ENCODE data around the gene OTUD1. TPM values are rescaled to one million over a fixed set of nuclear protein-coding genes. Genes with fewer than 3 reads are reported as not detected.

OTUD1 gene
- total and polyA plus RNA-seq, 2 of the 4 experiments (the other 2 are of a cell fraction) = 1.3 to 1.4 TPM

- CTCF ChIA-PET = no interaction called here
Observed at GRCh38 chr10:23461557-23461956, 22.7 kb downstream of the OTUD1 start.

More at GRCh38 chr10:23461557-23461956, 22.7 kb downstream of the OTUD1 start:
- Histone ChIP-seq H3K9me1 (ENCODE audit: insufficient read depth, low read length) (no peaks in the 10 kb centered on the region), H3K4me3 (ENCODE audit: insufficient read depth, low read depth, low read length) (no peak overlapping the region), H3K9ac (ENCODE audit: low read depth, low read length) (no peak overlapping the region), H3K27me3 (ENCODE audit: control insufficient read depth, insufficient read depth, low read length) (no peaks in the 10 kb centered on the region), H3K4me1 (ENCODE audit: control insufficient read depth, insufficient read depth, low read length) (no peaks in the 10 kb centered on the region), H3K4ac (ENCODE audit: low read depth, low read length) (no peak overlapping the region), H3K18ac (ENCODE audit: low read depth, low read length) (no peak overlapping the region), H4K91ac (ENCODE audit: insufficient read depth, low read depth, low read length) (no peak overlapping the region), H2BK120ac (ENCODE audit: low read depth, low read length) (no peak overlapping the region), H3K23ac (ENCODE audit: low read depth, low read length) (no peak overlapping the region), H2AK9ac (replicated peaks; ENCODE audit: low read depth, low read length, poor library complexity) (no peak overlapping the region), H2AK5ac (ENCODE audit: low read depth, low read length) (no peak overlapping the region), H2BK15ac (ENCODE audit: low read depth, low read length) (no peak overlapping the region), H3K56ac (ENCODE audit: extremely low read depth, insufficient read depth, low read length) (no peak overlapping the region), H4K20me1 (ENCODE audit: insufficient read depth, low read length) (no peaks in the 10 kb centered on the region), H3K4me2 (ENCODE audit: low read depth, low read length) (no peak overlapping the region), H3K36me3 (ENCODE audit: control insufficient read depth, insufficient read depth, low read length) (no peaks in the 10 kb centered on the region), H2BK20ac (ENCODE audit: low read depth, low read length) (no peak overlapping the region), H3K79me1 (ENCODE audit: low read depth in 1 of 2, low read length in 2 of 2) (no peaks in the 10 kb centered on the region), H2AFZ (replicated peaks; ENCODE audit: low read length, poor library complexity) (no peak overlapping the region), H4K8ac (ENCODE audit: low read depth in 2 of 2, low read length in 2 of 2) (no peak overlapping the region), H2BK5ac (ENCODE audit: low read depth, low read length, poor library complexity, severe bottlenecking) (no peak overlapping the region), H3K14ac (replicated peaks; ENCODE audit: low read depth, low read length) (no peak overlapping the region), H4K5ac (ENCODE audit: low read depth, low read length) (no peak overlapping the region), H3K27ac (ENCODE audit: insufficient read depth, low read length) (no peak overlapping the region), H3K9me3 (ENCODE audit: control insufficient read depth, insufficient read depth, low read length) (no peaks in the 10 kb centered on the region)
- in situ Hi-C loops (cut with MboI; ENCODE audit: low sequenced_read_pairs) = no loop called here
- 0% methylated on average over 1 of the region's 2 CpGs; no CpG with 5 or more reads in 1 of the 2 experiments for WGBS, 2 experiments (ENCODE audit: extremely low coverage in 2 of 2, insufficient read length in 1 of 2)
- intact Hi-C loops (cut with micrococcal nuclease) = no loop called here
- dilution Hi-C loops (cut with HindIII; ENCODE audit: low sequenced_read_pairs, unreplicated experiment) = no loop called here
- POLR2A ChIA-PET (ENCODE audit: unreplicated experiment) = no interaction called here
- no TSS peak for BruUV-seq (replicated peaks)
- no peak for TF ChIP-seq BHLHE40 (IDR thresholded peaks at IDR 0.05; ENCODE audit: low read depth, low read length)
- no peak for ATAC-seq (ENCODE audit: low read depth)
- DNase-seq = no peak

Data from IMR-90 (cell line).